Measurements from ENCODE around the gene TPM4. TPM values are rescaled to one million over a fixed set of nuclear protein-coding genes. Genes with fewer than 3 reads are reported as not detected.

TPM4 gene
- polyA plus RNA-seq, 1 donor from 2014 or later: 119 TPM

GRCh38 chr19:16073481-16073880 lies 2.8 kb upstream of the TPM4 start:
- no peaks in the 10 kb centered on the region for H4K20me1 ChIP-seq (ENCODE audit: insufficient read depth)
- no peaks in the 10 kb centered on the region for H3K9me2 ChIP-seq (ENCODE audit: insufficient read depth, low read length)
- H3K36me3 ChIP-seq (ENCODE audit: insufficient read depth, low read length): no peaks in the 10 kb centered on the region
- no peak overlapping the region for H3K27ac ChIP-seq (ENCODE audit: low read length)
- H3K9ac ChIP-seq (ENCODE audit: low read length): no peak overlapping the region
- no peaks in the 10 kb centered on the region for H3K9me3 ChIP-seq (ENCODE audit: low read length)
- peaks cover 6% of the 10 kb centered on the region for H3F3A ChIP-seq (ENCODE audit: insufficient read depth, low read length, poor library complexity, severe bottlenecking)
- peaks cover 13% of the 10 kb centered on the region for H3K79me2 ChIP-seq (replicated peaks; ENCODE audit: insufficient read depth, low read length)
- H3K27me3 ChIP-seq (ENCODE audit: insufficient read depth, low read depth, low read length): no peaks in the 10 kb centered on the region
- no peak overlapping the region for H2AFZ ChIP-seq (ENCODE audit: low read depth, low read length)
- TF ChIP-seq REST (IDR thresholded peaks at IDR 0.05; ENCODE audit: borderline replicate concordance): no peak
- no peak for TF ChIP-seq TAF1 (IDR thresholded peaks at IDR 0.05; ENCODE audit: low read depth)
- no peak for TF ChIP-seq SMC3 (conservative IDR thresholded peaks at IDR 0.05; ENCODE audit: poor library complexity)
- TF ChIP-seq EP300 (conservative IDR thresholded peaks at IDR 0.05; ENCODE audit: poor library complexity, severe bottlenecking): no peak
- no peak for TF ChIP-seq CTCF (IDR thresholded peaks at IDR 0.05; ENCODE audit: poor library complexity, severe bottlenecking)
- TF ChIP-seq POLR2AphosphoS5 (IDR thresholded peaks at IDR 0.05): no peak
- no peak for TF ChIP-seq RAD21 (conservative IDR thresholded peaks at IDR 0.05)
- TF ChIP-seq MXI1 (conservative IDR thresholded peaks at IDR 0.05; ENCODE audit: poor library complexity, severe bottlenecking): no peak
- no peak for TF ChIP-seq EZH2 (IDR thresholded peaks at IDR 0.05; ENCODE audit: borderline replicate concordance, insufficient read depth, low read length, poor library complexity, severe bottlenecking)
- H3K4me2 ChIP-seq (ENCODE audit: low read length): no peak overlapping the region
- no peak overlapping the region for H3K4me3 ChIP-seq (ENCODE audit: low read length)

- Histone ChIP-seq H3K4me3 (ENCODE audit: low read length) (no peak overlapping the region), H3K27me3 (ENCODE audit: insufficient read depth, low read depth, low read length) (no peaks in the 10 kb centered on the region), H3K27ac (ENCODE audit: low read length) (no peak overlapping the region), H3K9me2 (ENCODE audit: insufficient read depth, low read length) (no peaks in the 10 kb centered on the region), H3K4me2 (ENCODE audit: low read length) (no peak overlapping the region), H3K9ac (ENCODE audit: low read length) (no peak overlapping the region), H3F3A (ENCODE audit: insufficient read depth, low read length, poor library complexity, severe bottlenecking) (peaks cover 6% of the 10 kb centered on the region), H4K20me1 (ENCODE audit: insufficient read depth) (no peaks in the 10 kb centered on the region), H3K9me3 (ENCODE audit: low read length) (no peaks in the 10 kb centered on the region), H2AFZ (ENCODE audit: low read depth, low read length) (no peak overlapping the region), H3K36me3 (ENCODE audit: insufficient read depth, low read length) (no peaks in the 10 kb centered on the region), H3K79me2 (replicated peaks; ENCODE audit: insufficient read depth, low read length) (peaks cover 18% of the 10 kb centered on the region)
- TF ChIP-seq EZH2 (IDR thresholded peaks at IDR 0.05; ENCODE audit: borderline replicate concordance, insufficient read depth, low read length, poor library complexity, severe bottlenecking) (no peak), REST (IDR thresholded peaks at IDR 0.05; ENCODE audit: borderline replicate concordance) (no peak), RAD21 (conservative IDR thresholded peaks at IDR 0.05) (no peak), CTCF (IDR thresholded peaks at IDR 0.05; ENCODE audit: poor library complexity, severe bottlenecking) (no peak), POLR2AphosphoS5 (IDR thresholded peaks at IDR 0.05) (no peak), MXI1 (conservative IDR thresholded peaks at IDR 0.05; ENCODE audit: poor library complexity, severe bottlenecking) (no peak), TAF1 (IDR thresholded peaks at IDR 0.05; ENCODE audit: low read depth) (no peak), SMC3 (conservative IDR thresholded peaks at IDR 0.05; ENCODE audit: poor library complexity) (no peak), EP300 (conservative IDR thresholded peaks at IDR 0.05; ENCODE audit: poor library complexity, severe bottlenecking) (no peak)
Observed at GRCh38 chr19:16073988-16074387, 2.3 kb upstream of the TPM4 start.
